GM19239 (cell line): ENCODE results near the gene ADGRF1.
"Not testable (repeated sequence)": the region's sequence is repeated elsewhere in the genome, so short reads cannot be mapped to it uniquely, and the experiment has no call there.

ENCODE experiments used
- DNase-seq: peaks from one replicate; pipeline ENCODE4 v3.0.0; 2011; ENCODE audit warnings: low spot score; ENCODE audit not compliant: insufficient read length
- FAIRE-seq: peaks from 2 replicates; lab custom pipeline; 2011; peaks lifted over from hg19 to GRCh38; lab: Jason Lieb, UNC

ADGRF1 gene

DNA sequence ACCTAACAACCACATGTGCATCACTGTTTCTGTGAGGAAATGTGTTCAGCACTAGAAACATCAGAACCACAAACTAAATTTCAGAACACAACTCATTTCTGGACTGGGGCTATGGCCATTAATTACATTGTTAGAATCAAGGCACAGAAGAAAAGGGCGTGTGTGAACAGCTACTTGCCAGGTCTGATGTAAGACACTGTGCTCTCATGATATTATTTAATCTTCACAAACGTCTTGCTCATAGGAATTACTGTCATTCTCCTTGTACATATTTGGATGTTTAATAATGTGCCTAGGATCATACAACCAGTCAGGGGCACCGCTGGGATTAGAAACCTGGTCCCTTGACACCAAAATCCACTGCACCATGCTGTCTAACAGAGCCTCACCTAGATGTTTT lies 14.8 kb downstream of the ADGRF1 start:
- FAIRE-seq (no peak), DNase-seq (no peak)

GRCh38 chr6:47026679-47027078 lies 15.5 kb downstream of the ADGRF1 start:
- no peak for DNase-seq
- no peak for FAIRE-seq

DNA sequence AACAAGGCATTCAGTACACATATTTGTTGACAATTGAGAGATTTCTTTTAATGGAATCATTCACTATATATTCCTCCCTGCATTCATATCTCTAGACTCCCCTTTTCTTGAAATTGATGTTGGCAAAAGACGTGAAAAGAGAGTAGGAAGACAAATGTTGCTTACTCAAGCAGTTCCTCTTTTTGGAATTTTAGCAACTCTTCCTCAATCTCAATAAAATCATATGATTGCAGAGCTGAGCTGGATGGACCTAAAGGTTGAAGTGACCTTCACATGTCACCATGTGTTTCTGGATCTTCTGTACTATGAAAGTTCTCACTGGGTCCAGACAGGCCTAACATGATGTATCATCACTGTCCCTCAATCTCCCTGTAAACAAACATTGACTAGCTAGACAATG lies 18.6 kb downstream of the ADGRF1 start:
- FAIRE-seq (no peak), DNase-seq (no peak)

DNA sequence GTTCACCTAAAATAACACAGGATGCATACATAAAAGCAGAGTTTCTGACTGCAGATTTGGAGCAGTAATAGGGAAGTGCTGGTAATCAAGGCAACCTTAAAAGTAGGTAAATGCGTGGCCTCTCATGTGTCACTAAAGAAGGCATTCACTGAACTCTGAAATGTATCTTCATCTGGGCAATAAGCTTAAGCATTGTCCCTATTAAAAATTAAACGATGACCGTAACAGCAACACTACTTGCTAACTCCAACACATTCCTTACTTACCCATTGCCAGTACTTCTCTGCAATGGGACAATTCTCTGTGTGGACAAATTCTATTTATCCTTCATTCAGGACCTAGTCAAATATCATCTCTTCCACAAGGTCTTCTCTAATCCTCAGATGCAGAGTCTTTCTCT lies 19.9 kb downstream of the ADGRF1 start:
- DNase-seq (no peak), FAIRE-seq (no peak)

DNA sequence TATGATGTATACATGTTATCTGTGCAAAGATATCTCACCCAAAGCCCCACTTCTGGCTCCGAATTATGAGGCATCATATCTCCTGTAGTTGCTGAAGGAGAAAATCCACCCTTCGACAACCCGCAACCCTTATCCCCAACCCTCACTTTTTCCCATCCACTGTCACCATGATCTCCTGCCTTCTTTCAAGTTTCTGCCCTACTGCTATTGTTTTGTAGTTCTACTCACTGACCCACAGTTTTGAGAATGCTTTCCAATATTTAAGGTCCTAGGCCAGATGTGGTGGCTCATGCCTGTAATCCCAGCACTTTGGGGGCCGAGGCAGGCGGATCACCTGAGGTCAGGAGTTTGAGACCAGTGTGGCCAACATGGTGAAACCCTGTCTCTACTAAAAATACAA lies 22.2 kb downstream of the ADGRF1 start:
- FAIRE-seq (no peak), DNase-seq (no peak)

GRCh38 chr6:47016909-47017308 lies 25.2 kb downstream of the ADGRF1 start:
- DNase-seq (no peak), FAIRE-seq (no peak)

DNA sequence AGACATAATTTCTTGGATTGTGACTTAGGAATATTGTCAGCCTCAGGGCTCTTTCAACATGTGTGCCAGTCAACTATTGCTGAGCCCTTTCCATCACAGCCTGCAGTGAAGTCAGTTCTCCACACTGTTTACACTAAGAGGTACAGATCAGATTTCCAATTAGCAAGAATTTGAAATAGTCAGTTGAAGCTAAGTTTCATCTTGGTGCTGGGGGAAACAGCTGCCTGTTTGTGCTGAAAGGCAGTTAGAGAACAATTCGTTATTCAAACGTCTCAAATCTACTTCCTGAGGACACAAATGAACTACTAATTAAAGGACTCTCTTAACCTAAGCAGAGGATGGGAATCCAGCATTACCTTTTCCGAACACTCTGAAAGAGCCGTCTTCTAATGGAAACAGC lies 25.9 kb downstream of the ADGRF1 start:
- FAIRE-seq, result no peak
- no peak for DNase-seq

- FAIRE-seq, result no peak
- no peak for DNase-seq
Observed at GRCh38 chr6:47014401-47014800, 27.7 kb downstream of the ADGRF1 start.

GRCh38 chr6:47009583-47009982 lies 32.5 kb downstream of the ADGRF1 start:
- DNase-seq (no peak), FAIRE-seq (no peak)

GRCh38 chr6:47008397-47008763 lies 33.8 kb downstream of the ADGRF1 start:
- no peak for DNase-seq
- no peak for FAIRE-seq

DNA sequence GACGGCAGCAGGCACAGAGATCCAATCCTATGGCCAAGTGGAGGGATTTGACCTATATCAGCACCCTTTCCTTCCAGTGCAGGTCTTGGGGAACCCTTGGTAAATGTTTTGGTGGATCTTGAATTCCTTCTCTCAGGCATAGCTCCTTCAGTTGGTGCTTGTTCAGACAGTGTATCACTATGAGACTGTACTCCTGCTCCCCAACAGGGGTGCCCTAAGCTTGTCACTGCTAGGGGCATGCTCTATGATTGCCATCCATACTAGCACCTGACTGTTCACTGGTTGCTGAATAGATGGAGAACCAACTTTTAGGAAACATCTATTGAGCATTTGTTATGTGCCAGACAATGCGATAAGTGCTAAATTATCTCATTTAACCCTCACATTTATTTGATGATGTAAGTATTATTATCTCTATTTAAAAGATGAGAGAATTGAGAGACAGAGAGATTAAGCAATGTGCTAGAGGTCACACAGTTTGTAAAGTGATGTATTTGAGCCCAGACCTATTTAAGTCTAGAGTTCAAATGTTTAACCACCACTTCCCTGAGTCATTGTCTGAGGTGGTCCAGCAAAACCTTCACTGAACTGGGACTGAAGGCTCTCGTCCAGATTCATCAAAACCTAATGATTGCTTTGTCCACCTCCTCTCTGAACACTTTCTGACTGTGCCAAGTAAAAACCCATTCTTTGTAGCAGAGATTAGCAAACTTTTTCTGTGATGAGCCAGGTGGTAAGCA lies 34.3 kb downstream of the ADGRF1 start:
- no peak for FAIRE-seq
- DNase-seq, result no peak

GRCh38 chr6:47005486-47005885 lies 36.6 kb downstream of the ADGRF1 start:
- no peak for FAIRE-seq
- DNase-seq, result no peak

DNA sequence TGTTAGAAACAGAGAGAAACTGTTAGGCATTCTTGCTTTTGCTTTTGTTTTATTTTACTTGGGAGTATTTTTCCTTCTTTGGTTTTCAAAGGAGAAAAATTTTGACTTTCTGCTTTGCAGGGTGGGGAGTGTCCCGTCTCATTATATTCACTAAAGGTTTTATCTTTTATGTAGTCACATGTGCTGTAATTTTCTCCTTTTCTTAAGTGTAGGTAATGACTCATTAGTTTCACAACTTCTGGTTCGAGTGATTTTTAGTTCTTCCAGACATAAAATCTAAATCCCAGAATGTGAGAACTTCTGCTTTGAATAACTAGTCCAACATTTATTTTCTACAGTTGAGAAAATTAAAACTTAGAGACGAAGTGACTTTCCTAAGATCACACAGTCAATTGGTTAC lies 37.7 kb downstream of the ADGRF1 start:
- FAIRE-seq, result no peak
- no peak for DNase-seq

DNA sequence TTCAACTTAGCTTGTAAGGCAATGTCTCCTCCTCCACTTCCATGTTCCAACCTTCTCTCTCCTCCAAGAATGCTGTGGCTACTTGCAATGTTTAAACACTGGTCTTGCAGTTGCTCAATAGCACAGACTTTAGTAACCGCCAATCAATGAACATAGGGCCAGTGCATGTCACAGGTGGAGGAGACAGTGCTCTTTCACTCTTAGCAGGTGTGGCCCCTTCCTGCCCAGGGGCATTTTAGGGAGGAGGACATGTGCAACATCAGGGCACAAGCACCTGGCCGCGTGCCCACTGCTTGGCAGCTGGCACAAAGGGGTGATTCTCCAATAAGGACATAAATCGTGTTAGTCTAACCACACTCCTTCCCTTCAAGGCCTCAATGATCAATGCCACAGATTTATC lies 41.3 kb downstream of the ADGRF1 start:
- FAIRE-seq (no peak), DNase-seq (no peak)

- FAIRE-seq (no peak), DNase-seq (no peak)
Observed at GRCh38 chr6:46998436-46999017, 43.6 kb downstream of the ADGRF1 start.

DNA sequence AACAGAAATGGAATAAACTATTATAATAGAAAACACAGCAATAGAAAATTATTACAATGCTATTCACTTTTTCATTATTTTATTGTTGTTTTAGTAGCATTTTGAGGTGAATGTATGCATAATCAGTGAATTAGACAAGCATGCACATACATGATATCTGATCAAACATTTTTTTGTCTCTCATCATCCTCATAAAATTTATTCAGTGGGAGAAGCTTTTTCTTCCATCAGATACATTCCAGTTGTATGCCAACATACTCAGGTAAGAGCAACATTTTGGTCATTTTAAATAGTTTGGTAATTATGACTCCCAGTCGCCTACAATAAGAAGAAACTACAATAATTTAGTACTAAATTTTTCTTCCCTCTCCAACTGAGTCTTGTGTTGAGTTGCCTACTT lies 44.5 kb downstream of the ADGRF1 start:
- DNase-seq (no peak), FAIRE-seq (no peak)

- DNase-seq (no peak), FAIRE-seq (no peak)
Observed at GRCh38 chr6:46996860-46997641, 45.1 kb downstream of the ADGRF1 start.

DNA sequence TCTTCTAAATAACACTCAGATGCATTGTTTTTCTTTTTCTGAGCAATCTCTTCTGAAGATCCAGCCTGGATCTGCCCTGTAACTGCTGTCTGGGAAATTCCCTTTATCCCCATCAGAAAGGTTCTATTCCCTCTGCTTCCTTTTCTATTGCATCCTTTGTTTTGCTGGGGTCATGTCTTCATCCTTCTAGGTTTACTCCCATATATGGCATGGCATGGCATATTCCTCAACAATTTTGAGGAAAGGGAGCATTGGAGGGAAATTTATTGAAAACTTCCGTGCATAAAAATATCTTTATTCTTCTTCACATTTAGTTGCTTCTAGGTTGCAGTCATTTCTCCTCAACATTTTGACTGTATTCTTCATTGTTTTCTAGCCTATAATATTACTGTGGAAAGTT lies 47.2 kb downstream of the ADGRF1 start:
- DNase-seq (no peak), FAIRE-seq (no peak)

DNA sequence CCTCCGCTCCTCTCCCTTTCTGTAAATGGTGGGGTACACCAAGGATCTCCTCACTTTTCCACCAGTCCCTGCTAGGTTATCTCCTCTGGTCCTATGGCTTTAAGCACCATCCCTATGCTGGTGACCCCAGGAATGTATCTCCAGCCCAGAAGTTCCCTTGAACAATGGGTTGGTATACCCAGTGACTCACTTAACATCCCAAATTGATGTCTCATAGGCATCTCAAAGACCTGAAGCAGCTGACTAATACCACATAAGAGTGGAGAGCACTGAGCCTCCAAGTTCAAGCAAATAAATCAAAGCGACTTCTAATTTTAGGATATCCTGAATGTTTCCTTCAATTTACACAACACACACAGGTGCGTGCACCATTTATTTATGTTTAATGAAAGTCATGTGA lies 48.3 kb downstream of the ADGRF1 start:
- FAIRE-seq (no peak), DNase-seq (no peak)

- not testable (repeated sequence) for DNase-seq, FAIRE-seq
Observed at GRCh38 chr6:46992391-46992790, 49.7 kb downstream of the ADGRF1 start.

DNA sequence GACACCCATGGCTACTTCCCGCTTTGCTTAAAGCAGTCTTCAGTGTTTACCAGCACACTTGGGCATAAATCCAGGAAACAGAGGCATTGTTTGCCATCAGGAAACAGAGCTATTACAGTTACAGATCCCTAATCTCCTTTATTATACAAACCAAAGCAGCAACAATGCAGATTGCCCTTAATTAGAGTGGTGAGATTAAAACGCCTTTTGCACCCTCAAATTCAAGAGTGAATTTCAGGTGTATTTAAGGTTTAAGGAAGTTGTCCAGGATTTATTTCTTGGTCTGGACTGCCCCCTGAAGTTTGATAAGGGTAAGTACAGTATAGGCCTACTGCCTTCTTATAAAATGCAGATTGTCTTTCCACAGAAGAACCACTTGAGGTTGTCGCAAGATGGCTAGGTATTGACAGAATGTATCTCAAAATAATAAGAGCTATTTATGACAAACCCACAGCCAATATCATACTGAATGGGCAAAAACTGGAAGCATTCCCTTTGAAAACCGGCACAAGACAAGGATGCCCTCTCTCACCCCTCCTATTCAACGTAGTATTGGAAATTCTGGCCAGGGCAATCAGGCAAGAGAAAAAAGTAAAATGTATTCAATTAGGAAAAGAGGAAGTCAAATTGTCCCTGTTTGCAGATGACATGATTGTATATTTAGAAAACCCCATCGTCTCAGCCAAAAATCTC lies 51.2 kb downstream of the ADGRF1 start:
- FAIRE-seq, DNase-seq: not testable (repeated sequence)
